Tibial nerve (tissue), 4 donors: ENCODE data around the gene HNRNPH3. TPM values are rescaled to one million over a fixed set of nuclear protein-coding genes. Genes with fewer than 3 reads are reported as not detected.
A peak's percentile ranks its signal among the peaks of the same experiment; 100 is the strongest.
"Not testable (repeated sequence)": the region's sequence is repeated elsewhere in the genome, so short reads cannot be mapped to it uniquely, and the experiment has no call there.

ENCODE experiments used
- DNase-seq, 2 donors: peaks; one replicate each; pipeline ENCODE4 v3.0.0-alpha.2; 2019; ENCODE audit warnings: low spot score in 2 of 2
- H3K27ac ChIP-seq, 4 donors: fragments of 200-600 bp; sonication (generic) in 3 of 4; one replicate each; pipeline ENCODE4 v1.5.1; 2017 to 2019; ENCODE audit warnings: mild to moderate bottlenecking in 1 of 4
- H3K27me3 ChIP-seq, 2 donors: fragments of 200-600 bp; sonication (generic) in 1 of 2; one replicate each; pipeline versions ENCODE4 v1.5.1 to v1.6.0; 2017 to 2019
- H3K36me3 ChIP-seq, 3 donors: fragments of 200-600 bp; sonication (generic); one replicate each; pipeline ENCODE4 v1.5.1; 2018 to 2019
- H3K4me1 ChIP-seq, 4 donors: fragments of 200-600 bp; sonication (generic) in 3 of 4; one replicate each; pipeline ENCODE4 v1.5.1; 2017 to 2019
- H3K4me3 ChIP-seq, 4 donors: fragments of 200-600 bp; sonication (generic) in 3 of 4; one replicate each; pipeline ENCODE4 v1.5.1; 2017 to 2019; ENCODE audit warnings: mild to moderate bottlenecking in 1 of 4, moderate library complexity in 1 of 4
- H3K9me3 ChIP-seq, 4 donors: fragments of 200-600 bp; sonication (generic) in 3 of 4; one replicate each; pipeline ENCODE4 v1.5.1; 2017 to 2019
- CTCF ChIP-seq, 5 experiments: fragments of 200-600 bp in 3 of 5; fragments of 450-650 bp in 2 of 5; sonication (generic) in 3 of 5; IDR thresholded peaks; one replicate each; pipeline ENCODE4 v1.5.1; 2016 to 2019; ENCODE audit warnings: antibody characterized with exemption in 5 of 5, mild to moderate bottlenecking in 3 of 5, moderate library complexity in 2 of 5
- EP300 ChIP-seq, 2 donors: sonication (generic); formaldehyde crosslinking; IDR thresholded peaks; one replicate each; pipeline ENCODE4 v1.6.1; 2017; ENCODE audit warnings: antibody characterized with exemption in 2 of 2, mild to moderate bottlenecking in 1 of 2
- POLR2A ChIP-seq, 2 donors: fragments of 450-650 bp; IDR thresholded peaks; one replicate each; pipeline ENCODE4 v1.6.1; 2017; ENCODE audit warnings: antibody characterized with exemption in 2 of 2, mild to moderate bottlenecking in 2 of 2, moderate library complexity in 2 of 2
- WGBS, 2 donors: methylation state at CpG; one replicate each; pipeline ENCODE4 v1.1.5; 2018; 5-methylcytosine and 5-hydroxymethylcytosine counted together
- total RNA-seq, 4 donors: library from RNA; depleted of rRNA; stranded (reverse); fragments of >200 nt; gene quantifications; one replicate each; pipeline ENCODE4 v1.1.0, GENCODE V29; 2016

The HNRNPH3 gene
- total RNA-seq, 4 donors from 2014 or later: 31.8 to 66.4 (median 60.1) TPM

GRCh38 chr10:68303849-68304412 lies 27.9 kb upstream of the HNRNPH3 start:
- WGBS, 2 donors: 64 to 70% methylated on average over 7 of the region's 7 CpGs
- no peaks in the 10 kb centered on the region for H3K9me3 ChIP-seq

GRCh38 chr10:68305854-68306253 lies 26.0 kb upstream of the HNRNPH3 start:
- DNase-seq: no peak
- Histone ChIP-seq H3K36me3 (no peaks in the 10 kb centered on the region), H3K9me3 (no peaks in the 10 kb centered on the region), H3K27ac (no peak overlapping the region), H3K4me3 (peak overlapping the region in 1 of 4 donors; percentile 1), H3K4me1 (peaks cover 0 to 9% (median 0%) of the 10 kb centered on the region in 4 donors), H3K27me3 (no peaks in the 10 kb centered on the region)
- no peak for TF ChIP-seq EP300 (IDR thresholded peaks at IDR 0.05)
- TF ChIP-seq POLR2A (IDR thresholded peaks at IDR 0.05): no peak
- no peak for TF ChIP-seq CTCF (IDR thresholded peaks at IDR 0.05)
- WGBS, 2 donors: 43 to 45% methylated on average over 1 of the region's 1 CpG

More at GRCh38 chr10:68303849-68304412, 27.9 kb upstream of the HNRNPH3 start:
- Histone ChIP-seq H3K27ac (no peak overlapping the region), H3K4me1 (peaks cover 0 to 9% (median 0%) of the 10 kb centered on the region in 4 donors), H3K36me3 (no peaks in the 10 kb centered on the region), H3K4me3 (no peak overlapping the region), H3K27me3 (no peaks in the 10 kb centered on the region)
- no peak for DNase-seq
- TF ChIP-seq POLR2A (IDR thresholded peaks at IDR 0.05): no peak
- no peak for TF ChIP-seq EP300 (IDR thresholded peaks at IDR 0.05)
- TF ChIP-seq CTCF (IDR thresholded peaks at IDR 0.05): no peak

GRCh38 chr10:68310531-68310930 lies 21.3 kb upstream of the HNRNPH3 start:
- H3K36me3 ChIP-seq: no peaks in the 10 kb centered on the region
- DNase-seq: no peak
- no peaks in the 10 kb centered on the region for H3K27me3 ChIP-seq
- TF ChIP-seq CTCF (IDR thresholded peaks at IDR 0.05) (no peak), POLR2A (IDR thresholded peaks at IDR 0.05) (no peak), EP300 (IDR thresholded peaks at IDR 0.05) (no peak)
- H3K4me1 ChIP-seq: no peaks in the 10 kb centered on the region
- H3K4me3 ChIP-seq: no peak overlapping the region
- H3K9me3 ChIP-seq: no peaks in the 10 kb centered on the region
- H3K27ac ChIP-seq: no peak overlapping the region

GRCh38 chr10:68314930-68315329 lies 16.9 kb upstream of the HNRNPH3 start:
- not testable (repeated sequence) for H3K27ac ChIP-seq, DNase-seq, H3K36me3 ChIP-seq, H3K4me3 ChIP-seq, H3K4me1 ChIP-seq, H3K27me3 ChIP-seq
- H3K9me3 ChIP-seq: peaks cover 0 to 24% (median 6%) of the 10 kb centered on the region in 4 donors
- WGBS, 2 donors: 98 to 99% methylated on average over 6 of the region's 6 CpGs

GRCh38 chr10:68315582-68315981 lies 16.3 kb upstream of the HNRNPH3 start:
- DNase-seq: no peak
- TF ChIP-seq POLR2A (IDR thresholded peaks at IDR 0.05) (no peak), CTCF (IDR thresholded peaks at IDR 0.05) (no peak), EP300 (IDR thresholded peaks at IDR 0.05) (no peak)
- WGBS, 2 donors: 87 to 88% methylated on average over 1 of the region's 1 CpG

More at GRCh38 chr10:68315582-68315981, 16.3 kb upstream of the HNRNPH3 start:
- Histone ChIP-seq H3K9me3 (peaks cover 0 to 24% (median 6%) of the 10 kb centered on the region in 4 donors), H3K4me1 (no peaks in the 10 kb centered on the region), H3K27me3 (no peaks in the 10 kb centered on the region), H3K36me3 (no peaks in the 10 kb centered on the region), H3K27ac (no peak overlapping the region), H3K4me3 (no peak overlapping the region)
